Heart left ventricle (tissue), 16 donors: ENCODE measurements around the gene GNG8. TPM values are rescaled to one million over a fixed set of nuclear protein-coding genes. Genes with fewer than 3 reads are reported as not detected.
A peak's percentile ranks its signal among the peaks of the same experiment; 100 is the strongest.

Experiments used
- ATAC-seq, 4 donors: fragments of 200-7000 bp; cut with Tn5 transposase; one replicate each; pipeline ENCODE4 v1.9.1; 2020 to 2022; ENCODE audit warnings: moderate library complexity in 4 of 4, mild to moderate bottlenecking in 3 of 4, moderate number of reproducible peaks in 1 of 4
- DNase-seq, 5 donors: peaks; one replicate each; pipeline ENCODE4 v3.0.0-alpha.2; 2020
- H3K27ac ChIP-seq, 12 donors: fragments of 200-600 bp; sonication (generic) in 4 of 12; one replicate each; pipeline versions ENCODE4 v1.5.0 to v1.8.0; 2016 to 2022; ENCODE audit warnings: mild to moderate bottlenecking in 2 of 12
- H3K27me3 ChIP-seq, 9 donors: fragments of 200-600 bp; sonication (generic) in 2 of 9; one replicate each; pipeline versions ENCODE4 v1.5.1 to v1.8.0; 2016 to 2022; ENCODE audit warnings: mild to moderate bottlenecking in 3 of 9
- H3K36me3 ChIP-seq, 9 donors: fragments of 200-600 bp; sonication (generic) in 2 of 9; one replicate each; pipeline versions ENCODE4 v1.5.0 to v1.8.0; 2018 to 2022; ENCODE audit warnings: mild to moderate bottlenecking in 2 of 9
- H3K4me1 ChIP-seq, 12 donors: fragments of 200-600 bp; sonication (generic) in 4 of 12; one replicate each; pipeline versions ENCODE4 v1.5.0 to v1.8.0; 2016 to 2022; ENCODE audit warnings: mild to moderate bottlenecking in 3 of 12
- H3K4me3 ChIP-seq, 12 donors: fragments of 200-600 bp; sonication (generic) in 4 of 12; one replicate each; pipeline versions ENCODE4 v1.5.0 to v1.8.0; 2017 to 2022; ENCODE audit warnings: mild to moderate bottlenecking in 9 of 12, moderate library complexity in 4 of 12
- H3K9me3 ChIP-seq, 12 donors: fragments of 200-600 bp; sonication (generic) in 4 of 12; one replicate each; pipeline versions ENCODE4 v1.5.0 to v1.8.0; 2016 to 2022; ENCODE audit warnings: mild to moderate bottlenecking in 1 of 12
- POLR2A ChIP-seq, 2 donors: fragments of 450-650 bp; IDR thresholded peaks; one replicate each; pipeline ENCODE4 v1.6.1; 2017; ENCODE audit warnings: antibody characterized with exemption in 2 of 2, mild to moderate bottlenecking in 2 of 2, moderate library complexity in 2 of 2
- WGBS, 4 donors: extraction: QIAGEN DNeasy Blood & Tissue Kit in 2 of 4; methylation state at CpG; one replicate each; pipeline versions ENCODE4 v1.1.5 to v1.1.7; 2013 to 2018; 5-methylcytosine and 5-hydroxymethylcytosine counted together
- intact Hi-C, 10 donors: fragments of 100-400 bp; cut with DNase I; formaldehyde crosslinking; loops; one replicate each; pipeline versions ENCODE4 v1.11.1 to v1.14.2; 2022
- polyA plus RNA-seq, 2 donors: library from polyadenylated mRNA; stranded (reverse); fragments of 200-250 nt; gene quantifications; one replicate each; pipeline ENCODE4 v1.2.3, GENCODE V29; 2013
- total RNA-seq, 9 donors: library from RNA; depleted of rRNA in 2 of 9; stranded (reverse); fragments of >200 nt in 2 of 9; fragmentation: NEBNext Ultra II Directional in 3 of 9; extraction: Animal tissue kit (Norgen Biotek cat#: 25700) in 3 of 9; gene quantifications; one replicate each; pipeline versions ENCODE4 v1.1.0 to v1.2.4, GENCODE V29; 2016 to 2023
- TF ChIP-seq, protein P1 (sequence below), 12 donors: fragments of 200-600 bp; sonication (generic) in 4 of 12; IDR thresholded peaks; one replicate each; pipeline versions ENCODE4 v1.5.0 to v1.8.0; 2018 to 2022; ENCODE audit warnings: antibody characterized with exemption in 12 of 12, mild to moderate bottlenecking in 5 of 12
- donor health status: ischemic (EF 13 %, LVEDD 7.1; RV severe dilation, severe dysfunction).
- donor health status: healthy with polysubstance abuse.
- donor health status: DM: no; HTN: yes; CAD: no.
- donor health status: DM: no; HTN: no; CAD: no.
- donor health status: ischemic (EF 25% LVEDD 6.9; RV normal size, moderate dysfunction).
- donor health status: ischemic (EF 25% LVEDD 5.7; RV mildly dilated, moderate dysfunction).
- donor health status: healthy.
- donor health status: DM: yes; HTN: yes; CAD: no.
- donor health status: ischemic (EF 35%, LVEDD 5.7; RV mildly dilated, moderate dysfunction).
- donor health status: nonischemic (EF 11% LVEDD 7.7; RV severe dilation, severe dysfunction).
- donor health status: DM: yes; HTN: yes; CAD: no.
- donor health status: PGD.
- donor health status: ischemic (EF 29% LVEDD 5.4; RV normal size, mild dysfunction).
- donor health status: nonischemic (EF 23%, LVEDD 6.1; RV moderate dilation, normal function).

The GNG8 gene
- total and polyA plus RNA-seq, 11 donors = not detected

GRCh38 chr19:46618670-46619231 is 17.3 kb downstream of the GNG8 start:
- Histone ChIP-seq H3K4me3 (no peak overlapping the region), H3K36me3 (no peaks in the 10 kb centered on the region), H3K27me3 (no peaks in the 10 kb centered on the region), H3K27ac (peak overlapping the region in 11 of 12 donors; percentile 8 to 79 (median 43)), H3K9me3 (no peaks in the 10 kb centered on the region), H3K4me1 (peaks cover 0 to 70% (median 54%) of the 10 kb centered on the region in 12 donors)
- peak in 2 of 5 donors; percentile 14 to 18 for DNase-seq
- no peak for TF ChIP-seq POLR2A (IDR thresholded peaks at IDR 0.05)
- TF ChIP-seq, protein P1, sequence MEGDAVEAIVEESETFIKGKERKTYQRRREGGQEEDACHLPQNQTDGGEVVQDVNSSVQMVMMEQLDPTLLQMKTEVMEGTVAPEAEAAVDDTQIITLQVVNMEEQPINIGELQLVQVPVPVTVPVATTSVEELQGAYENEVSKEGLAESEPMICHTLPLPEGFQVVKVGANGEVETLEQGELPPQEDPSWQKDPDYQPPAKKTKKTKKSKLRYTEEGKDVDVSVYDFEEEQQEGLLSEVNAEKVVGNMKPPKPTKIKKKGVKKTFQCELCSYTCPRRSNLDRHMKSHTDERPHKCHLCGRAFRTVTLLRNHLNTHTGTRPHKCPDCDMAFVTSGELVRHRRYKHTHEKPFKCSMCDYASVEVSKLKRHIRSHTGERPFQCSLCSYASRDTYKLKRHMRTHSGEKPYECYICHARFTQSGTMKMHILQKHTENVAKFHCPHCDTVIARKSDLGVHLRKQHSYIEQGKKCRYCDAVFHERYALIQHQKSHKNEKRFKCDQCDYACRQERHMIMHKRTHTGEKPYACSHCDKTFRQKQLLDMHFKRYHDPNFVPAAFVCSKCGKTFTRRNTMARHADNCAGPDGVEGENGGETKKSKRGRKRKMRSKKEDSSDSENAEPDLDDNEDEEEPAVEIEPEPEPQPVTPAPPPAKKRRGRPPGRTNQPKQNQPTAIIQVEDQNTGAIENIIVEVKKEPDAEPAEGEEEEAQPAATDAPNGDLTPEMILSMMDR (IDR thresholded peaks at IDR 0.05) = no peak
- intact Hi-C loops = loop anchor here in 2 of 10 donors (10.0 kb wide), 2 partner anchors 126 to 226 kb away; partner anchors contain the start of genes FKRP (in 1 of the 2) and STRN4 (in 1 of the 2)
- peak; percentile 22 to 54 (median 27) for ATAC-seq
- WGBS, 4 donors = 29 to 42% (median 33%) methylated on average over 9 of the region's 9 CpGs

DNA sequence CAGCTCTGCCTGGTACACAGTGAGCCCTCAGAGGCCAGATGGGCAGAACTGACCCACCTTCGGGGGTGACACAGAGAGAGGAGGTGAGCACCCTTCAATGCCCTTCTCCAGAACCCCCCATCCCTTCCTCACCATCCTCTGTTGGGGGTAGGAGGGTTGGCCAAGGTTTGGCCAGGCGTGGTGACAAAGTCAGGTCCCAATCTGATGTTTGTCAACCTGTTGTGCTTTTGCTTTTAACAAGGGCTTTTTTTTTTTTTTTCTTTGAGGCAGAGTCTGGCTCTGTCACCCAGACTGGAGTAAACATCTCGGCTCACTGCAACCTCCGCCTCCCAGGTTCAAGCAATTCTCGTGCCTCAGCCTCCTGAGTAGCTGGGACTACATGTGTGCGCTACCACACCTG is 18.4 kb downstream of the GNG8 start:
- H3K9me3 ChIP-seq = no peaks in the 10 kb centered on the region
- intact Hi-C loops = loop anchor here in 3 of 10 donors (2.0 to 10.0 kb wide), 3 partner anchors 45 to 227 kb away; partner anchors contain the start of genes FKRP (in 1 of the 3) and STRN4 (in 1 of the 3)
- H3K36me3 ChIP-seq = no peaks in the 10 kb centered on the region
- no peak overlapping the region for H3K4me3 ChIP-seq
- peak overlapping the region in 3 of 12 donors; percentile 5 to 28 (median 27) for H3K27ac ChIP-seq
- peaks cover 0 to 64% (median 50%) of the 10 kb centered on the region in 12 donors for H3K4me1 ChIP-seq
- ATAC-seq = no peak
- no peak for TF ChIP-seq POLR2A (IDR thresholded peaks at IDR 0.05)
- TF ChIP-seq, protein P1 (IDR thresholded peaks at IDR 0.05) = no peak
- peak in 2 of 5 donors; percentile 11 to 15 for DNase-seq
- no peaks in the 10 kb centered on the region for H3K27me3 ChIP-seq
- WGBS, 4 donors = 82 to 93% (median 90%) methylated on average over 6 of the region's 6 CpGs

DNA sequence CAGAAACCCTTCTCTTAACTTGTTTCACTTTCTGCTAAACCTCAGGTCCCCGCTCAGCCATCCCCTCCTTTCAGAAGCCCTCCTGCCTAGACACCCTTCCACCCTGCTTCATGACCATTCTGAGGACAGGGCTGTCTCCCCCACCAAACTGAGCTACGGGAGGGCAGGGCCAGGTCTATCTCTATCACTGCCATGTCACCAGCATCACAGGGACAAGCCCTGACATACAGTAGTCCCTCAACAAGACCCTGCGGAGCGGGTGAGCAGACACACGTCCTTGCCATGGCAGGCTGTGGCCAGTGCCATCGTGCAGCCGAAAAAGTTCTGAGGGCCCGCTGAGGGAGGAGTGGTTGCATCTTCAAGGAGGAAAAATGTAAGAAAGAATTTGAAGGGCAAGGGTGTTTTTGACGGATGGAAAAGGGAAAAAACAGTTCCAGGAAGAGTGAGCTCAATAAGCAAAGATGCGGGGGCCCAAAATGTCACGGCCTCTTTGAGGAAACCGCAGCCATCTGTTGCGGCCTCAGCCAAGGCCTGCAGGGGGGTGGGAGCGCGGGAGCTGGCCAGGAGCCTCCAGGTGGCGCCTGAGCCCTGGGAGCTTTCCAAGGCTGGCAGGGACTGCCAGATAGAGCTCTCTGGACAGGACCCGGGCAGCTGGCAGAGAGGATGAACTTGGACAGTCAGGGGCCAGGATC is 19.2 kb downstream of the GNG8 start:
- Histone ChIP-seq H3K27me3 (no peaks in the 10 kb centered on the region), H3K4me1 (peaks cover 0 to 61% (median 46%) of the 10 kb centered on the region in 12 donors), H3K4me3 (no peak overlapping the region), H3K36me3 (no peaks in the 10 kb centered on the region), H3K9me3 (no peaks in the 10 kb centered on the region), H3K27ac (peak overlapping the region in 5 of 12 donors; percentile 8 to 50 (median 27))
- WGBS, 4 donors = 29 to 37% (median 31%) methylated on average over 17 of the region's 17 CpGs
- TF ChIP-seq, protein P1 (IDR thresholded peaks at IDR 0.05) = peak; percentile 19 to 54 (median 38)
- no peak for TF ChIP-seq POLR2A (IDR thresholded peaks at IDR 0.05)
- DNase-seq (peak in 4 of 5 donors; percentile 64 to 80 (median 71)), ATAC-seq (peak; percentile 40 to 73 (median 57))
- intact Hi-C loops = loop anchor here in 3 of 10 donors (2.0 to 10.0 kb wide), 3 partner anchors 46 to 228 kb away; partner anchors contain the start of genes FKRP (in 1 of the 3) and STRN4 (in 1 of the 3)

DNA sequence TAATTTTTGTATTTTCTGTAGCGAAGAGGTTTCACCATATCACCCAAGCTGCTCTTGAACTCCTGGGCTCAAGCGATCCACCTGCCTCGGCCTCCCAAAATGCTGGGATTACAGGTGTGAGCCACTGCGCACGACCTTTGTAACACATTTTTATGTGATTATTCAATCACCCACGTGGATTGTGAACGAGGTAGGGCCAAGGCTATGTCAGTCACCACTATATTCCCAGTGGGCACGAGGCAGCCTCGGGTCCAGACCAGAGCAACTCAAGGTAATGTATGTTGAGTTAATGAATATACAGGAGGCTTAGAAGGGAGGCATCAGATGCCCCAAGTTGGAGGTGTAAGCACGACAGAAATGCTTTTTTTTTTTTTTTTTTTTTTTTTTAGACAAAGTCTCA is 20.0 kb downstream of the GNG8 start:
- no peaks in the 10 kb centered on the region for H3K27me3 ChIP-seq
- H3K9me3 ChIP-seq = no peaks in the 10 kb centered on the region
- no peak for TF ChIP-seq POLR2A (IDR thresholded peaks at IDR 0.05)
- H3K27ac ChIP-seq = no peak overlapping the region
- 86 to 90% (median 88%) methylated on average over 10 of the region's 10 CpGs for WGBS, 4 donors
- intact Hi-C loops = loop anchor here in 6 of 10 donors (2.0 to 10.0 kb wide), 3 partner anchors 47 to 229 kb away; partner anchors contain the start of genes FKRP (in 1 of the 6) and STRN4 (in 1 of the 6)
- H3K36me3 ChIP-seq = peaks cover 0 to under 1% (median 0%) of the 10 kb centered on the region in 9 donors
- ATAC-seq = no peak
- DNase-seq = peak in 2 of 5 donors; percentile 2 to 20
- H3K4me3 ChIP-seq = no peak overlapping the region
- H3K4me1 ChIP-seq = peaks cover 0 to 62% (median 39%) of the 10 kb centered on the region in 12 donors
